Stimulated activated memory B cell treated with anti-CD40 and anti-IgM and Interleukin-4, amounts not matched to agents 10 μg/mL and 1 μg/mL and 100 μg/mL, for 72 hours (primary cell): ENCODE data around the gene FANK1.
"Not testable (repeated sequence)": the region's sequence is repeated elsewhere in the genome, so short reads cannot be mapped to it uniquely, and the experiment has no call there.

Source experiments
- ATAC-seq: fragments of 150-1000 bp; cut with Tn5 transposase; 2 replicates; pipeline ENCODE4 v1.10.0; 2021
- H3K27ac Mint-ChIP-seq: one replicate; pipeline ENCODE4 v1.8.0; 2022; ENCODE audit warnings: mild to moderate bottlenecking, mixed read lengths
- H3K27me3 Mint-ChIP-seq: one replicate; pipeline ENCODE4 v1.8.0; 2022; ENCODE audit warnings: mixed read lengths
- H3K36me3 Mint-ChIP-seq: one replicate; pipeline ENCODE4 v1.8.0; 2022; ENCODE audit warnings: mixed read lengths
- H3K4me1 Mint-ChIP-seq: one replicate; pipeline ENCODE4 v1.8.0; 2022; ENCODE audit warnings: mixed read lengths
- H3K4me3 Mint-ChIP-seq: one replicate; pipeline ENCODE4 v1.8.0; 2022; ENCODE audit warnings: mild to moderate bottlenecking, moderate library complexity, mixed read lengths
- H3K9me3 Mint-ChIP-seq: one replicate; pipeline ENCODE4 v1.8.0; 2022; ENCODE audit warnings: mixed read lengths

Gene FANK1

GRCh38 chr10:125896088-125896934, at the start of gene FANK1:
Gene FANK1 (plus strand): TSS chr10:125896564. CDS start chr10:125896643, 79 bp downstream.
- H3K27ac Mint-ChIP-seq = peak within 1 kb of the TSS; percentile 84
- H3K4me1 Mint-ChIP-seq = peaks cover 31% of the 10 kb centered on the region

GRCh38 chr10:125846894-125847293, 49.5 kb upstream of the FANK1 start:
- Mint-ChIP-seq H3K9me3 (no peaks in the 10 kb centered on the region), H3K4me3 (no peak overlapping the region), H3K4me1 (no peaks in the 10 kb centered on the region), H3K27me3 (no peaks in the 10 kb centered on the region), H3K36me3 (peaks cover 55% of the 10 kb centered on the region), H3K27ac (no peak overlapping the region)
- ATAC-seq = no peak

More at GRCh38 chr10:125896088-125896934, at the start of gene FANK1:
- not testable (repeated sequence) for H3K27me3 Mint-ChIP-seq, H3K36me3 Mint-ChIP-seq, H3K9me3 Mint-ChIP-seq
- peak within 1 kb of the TSS; percentile 91 for H3K4me3 Mint-ChIP-seq
- peak; percentile 84 for ATAC-seq

GRCh38 chr10:125848371-125848770, 48.0 kb upstream of the FANK1 start:
- no peak for ATAC-seq
- no peak overlapping the region for H3K4me3 Mint-ChIP-seq
- H3K9me3 Mint-ChIP-seq = no peaks in the 10 kb centered on the region
- no peaks in the 10 kb centered on the region for H3K4me1 Mint-ChIP-seq
- no peaks in the 10 kb centered on the region for H3K27me3 Mint-ChIP-seq
- no peak overlapping the region for H3K27ac Mint-ChIP-seq
- H3K36me3 Mint-ChIP-seq = peaks cover 52% of the 10 kb centered on the region

DNA sequence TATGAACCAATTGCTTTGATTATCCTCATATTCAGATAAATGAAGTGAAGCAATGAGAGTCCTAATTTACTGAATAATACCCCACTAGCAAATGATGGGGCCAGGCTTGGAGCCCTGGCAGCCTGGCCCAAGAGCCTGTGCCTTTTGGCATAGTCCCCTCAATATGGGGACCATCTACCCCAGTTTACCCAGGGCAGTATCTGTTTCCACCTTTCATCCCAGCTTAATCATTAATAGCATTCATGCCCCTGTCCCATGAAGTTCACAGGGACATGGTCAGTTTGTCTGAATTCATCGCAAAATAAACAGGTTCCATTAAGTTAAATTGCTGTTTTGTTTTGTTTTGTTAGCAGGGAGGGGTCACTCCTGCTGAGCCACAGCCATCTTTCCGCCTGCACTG, 47.5 kb upstream of the FANK1 start:
- no peak for ATAC-seq
- peaks cover 51% of the 10 kb centered on the region for H3K36me3 Mint-ChIP-seq
- H3K27ac Mint-ChIP-seq = no peak overlapping the region
- no peaks in the 10 kb centered on the region for H3K9me3 Mint-ChIP-seq
- H3K27me3 Mint-ChIP-seq = no peaks in the 10 kb centered on the region
- no peaks in the 10 kb centered on the region for H3K4me1 Mint-ChIP-seq
- H3K4me3 Mint-ChIP-seq = no peak overlapping the region

DNA sequence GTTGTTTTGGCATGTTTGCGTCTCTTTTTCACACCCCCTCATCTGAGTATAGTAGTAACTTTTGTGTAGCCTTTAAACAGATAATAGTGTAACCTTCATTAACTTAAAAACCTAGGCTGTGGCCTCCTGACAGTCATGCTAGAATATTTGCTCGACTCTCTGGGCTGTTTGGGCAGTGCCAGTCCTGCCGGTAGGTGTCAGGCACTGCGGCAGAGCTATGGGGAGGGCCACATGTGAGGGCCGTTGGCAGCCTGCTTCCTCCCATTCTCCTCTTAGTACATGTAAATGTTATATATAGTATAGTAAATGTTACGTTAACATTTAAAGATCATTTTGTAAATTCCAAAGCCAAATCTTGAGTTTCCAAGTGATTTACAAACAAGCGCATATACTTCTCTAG, 46.9 kb upstream of the FANK1 start:
- Mint-ChIP-seq H3K9me3 (no peaks in the 10 kb centered on the region), H3K4me3 (no peak overlapping the region), H3K27ac (no peak overlapping the region), H3K4me1 (no peaks in the 10 kb centered on the region), H3K27me3 (no peaks in the 10 kb centered on the region), H3K36me3 (peaks cover 50% of the 10 kb centered on the region)
- no peak for ATAC-seq

GRCh38 chr10:125850766-125851731, 45.3 kb upstream of the FANK1 start:
- H3K4me1 Mint-ChIP-seq = no peaks in the 10 kb centered on the region
- no peak overlapping the region for H3K27ac Mint-ChIP-seq
- peaks cover 48% of the 10 kb centered on the region for H3K36me3 Mint-ChIP-seq
- no peak for ATAC-seq
- H3K9me3 Mint-ChIP-seq = no peaks in the 10 kb centered on the region
- H3K27me3 Mint-ChIP-seq = no peaks in the 10 kb centered on the region
- H3K4me3 Mint-ChIP-seq = no peak overlapping the region

- no peak overlapping the region for H3K27ac Mint-ChIP-seq
- H3K9me3 Mint-ChIP-seq = no peaks in the 10 kb centered on the region
- H3K4me1 Mint-ChIP-seq = no peaks in the 10 kb centered on the region
- no peak for ATAC-seq
- H3K36me3 Mint-ChIP-seq = peaks cover 37% of the 10 kb centered on the region
- H3K4me3 Mint-ChIP-seq = no peak overlapping the region
- no peaks in the 10 kb centered on the region for H3K27me3 Mint-ChIP-seq
Measured at GRCh38 chr10:125852487-125852886, 43.9 kb upstream of the FANK1 start.

DNA sequence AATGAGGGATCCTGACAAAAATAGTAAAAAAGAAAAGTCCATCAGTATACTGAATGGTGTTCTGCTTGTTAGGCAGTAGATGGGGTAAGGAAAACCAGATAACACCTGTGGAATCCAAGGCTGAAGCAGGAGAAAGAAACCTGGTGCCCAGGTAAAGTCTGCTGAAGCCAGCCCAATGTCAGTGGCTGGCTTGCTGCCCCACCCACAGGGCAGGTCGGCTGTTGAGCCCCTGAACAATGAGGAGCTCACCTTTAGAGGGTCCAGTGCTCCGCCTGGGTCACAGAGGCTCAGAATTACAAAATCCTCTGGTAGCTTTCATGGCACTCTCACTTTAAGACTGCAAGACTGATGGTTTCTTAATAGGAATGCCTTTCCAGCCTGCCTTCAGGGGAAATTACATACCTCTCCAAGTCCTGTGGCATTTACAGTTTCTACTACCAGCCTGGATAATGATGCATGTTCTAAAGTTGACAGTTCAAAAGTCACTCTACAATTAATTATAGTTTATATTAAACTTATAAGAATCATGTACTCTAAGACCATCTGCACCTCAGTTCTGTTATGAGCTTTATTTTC, 39.1 kb upstream of the FANK1 start:
- Mint-ChIP-seq H3K4me3 (no peak overlapping the region), H3K36me3 (peaks cover 11% of the 10 kb centered on the region), H3K4me1 (no peaks in the 10 kb centered on the region), H3K27ac (no peak overlapping the region), H3K27me3 (no peaks in the 10 kb centered on the region), H3K9me3 (no peaks in the 10 kb centered on the region)
- no peak for ATAC-seq

DNA sequence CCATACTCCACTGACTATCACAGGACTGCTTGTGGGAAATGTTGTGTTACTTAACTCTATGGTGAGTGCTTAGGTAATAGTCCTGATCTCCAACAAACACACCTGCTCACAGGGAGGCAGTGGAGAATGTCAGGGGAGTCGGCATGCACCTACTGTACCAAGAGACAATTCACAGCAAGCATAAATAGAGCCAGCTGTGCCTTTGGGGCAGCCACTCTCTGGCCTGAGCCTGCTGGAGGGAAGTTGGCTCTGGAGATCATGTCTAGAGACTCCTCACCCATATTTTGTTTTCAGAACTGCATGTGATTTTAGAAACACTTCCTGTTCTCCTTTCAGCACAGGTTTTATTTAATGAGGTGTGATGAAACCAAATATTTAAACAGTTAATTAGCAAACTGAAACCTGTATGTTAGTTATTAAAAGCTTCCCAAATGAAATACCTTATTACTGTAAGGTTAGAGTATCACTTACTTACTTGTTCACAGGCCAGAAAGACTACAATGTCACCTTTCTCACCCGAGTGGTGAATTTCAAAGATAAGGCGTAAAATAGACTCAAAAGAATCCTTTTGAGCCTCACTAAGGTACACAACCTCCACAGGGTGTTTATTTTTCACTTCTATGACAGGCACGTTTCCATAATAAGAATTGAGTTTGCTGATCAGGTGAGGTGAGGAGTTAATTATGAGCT, 37.1 kb upstream of the FANK1 start:
- no peak for ATAC-seq
- no peaks in the 10 kb centered on the region for H3K4me1 Mint-ChIP-seq
- no peaks in the 10 kb centered on the region for H3K9me3 Mint-ChIP-seq

GRCh38 chr10:125865120-125865519, 31.2 kb upstream of the FANK1 start:
- Mint-ChIP-seq H3K27ac (no peak overlapping the region), H3K4me1 (no peaks in the 10 kb centered on the region), H3K4me3 (no peak overlapping the region), H3K27me3 (no peaks in the 10 kb centered on the region), H3K9me3 (no peaks in the 10 kb centered on the region), H3K36me3 (peaks cover 14% of the 10 kb centered on the region)
- ATAC-seq = no peak

More for the DNA sequence above, 37.1 kb upstream of the FANK1 start:
- Mint-ChIP-seq H3K36me3 (peaks cover 11% of the 10 kb centered on the region), H3K27ac (no peak overlapping the region), H3K4me3 (no peak overlapping the region), H3K27me3 (no peaks in the 10 kb centered on the region)

DNA sequence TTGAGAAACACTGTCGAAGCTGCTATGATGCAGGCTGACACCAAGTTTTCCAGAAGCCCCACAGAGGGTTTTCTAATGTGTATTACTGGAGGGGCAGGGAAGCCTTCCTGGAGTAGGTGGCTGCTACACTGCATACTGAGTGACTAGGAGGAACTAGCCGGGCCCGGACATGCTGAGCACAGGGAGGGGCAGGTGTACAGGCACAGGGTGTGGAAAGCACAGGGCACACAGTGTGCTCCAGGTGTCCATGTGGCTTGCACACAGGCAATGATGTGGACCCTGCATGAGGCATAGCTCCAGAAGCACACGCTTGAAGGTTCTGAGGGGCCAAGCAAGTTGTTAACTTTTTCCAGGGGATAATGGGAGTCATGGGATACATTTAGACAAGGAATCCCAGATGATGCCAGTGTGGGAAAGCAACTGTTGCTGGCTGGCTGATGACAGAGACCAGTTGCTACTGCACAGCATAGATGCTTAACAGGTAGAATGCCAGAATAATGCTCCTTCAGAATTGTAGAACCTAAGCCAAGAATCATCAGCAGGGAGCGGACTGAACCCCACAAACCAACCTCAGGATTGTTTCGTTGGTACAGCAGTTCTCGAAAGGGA, 29.8 kb upstream of the FANK1 start:
- H3K4me3 Mint-ChIP-seq = no peak overlapping the region
- no peaks in the 10 kb centered on the region for H3K4me1 Mint-ChIP-seq
- ATAC-seq = no peak
- H3K36me3 Mint-ChIP-seq = peaks cover 14% of the 10 kb centered on the region
- H3K27me3 Mint-ChIP-seq = no peaks in the 10 kb centered on the region
- no peak overlapping the region for H3K27ac Mint-ChIP-seq
- H3K9me3 Mint-ChIP-seq = no peaks in the 10 kb centered on the region

DNA sequence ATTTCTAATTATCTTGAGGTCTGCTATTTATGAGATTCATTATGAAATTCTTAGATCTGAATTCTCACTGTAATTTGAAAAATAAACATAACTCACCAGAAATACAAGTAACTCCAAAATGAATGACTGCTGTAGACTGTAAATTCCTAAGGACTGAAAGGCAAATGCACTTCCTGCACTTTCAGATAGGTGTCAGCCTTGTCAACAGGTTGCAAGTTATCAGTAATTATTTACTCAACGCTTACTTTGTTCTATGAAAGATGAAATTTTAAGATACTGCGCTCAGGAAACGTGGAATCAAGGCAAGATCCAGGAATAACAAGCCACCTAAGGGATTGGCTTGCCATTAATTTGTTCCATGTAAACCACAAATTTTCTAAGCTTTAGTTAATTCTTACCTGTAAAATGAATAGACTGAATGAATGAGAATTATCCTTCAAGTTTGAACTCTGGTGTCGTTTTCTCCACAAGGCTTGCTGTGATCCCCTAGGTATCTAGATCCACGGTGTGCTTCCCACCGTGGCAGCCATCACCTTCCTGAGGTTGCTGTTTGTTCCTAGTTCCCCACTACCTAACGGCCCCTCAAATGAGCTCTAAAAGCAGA, 27.9 kb upstream of the FANK1 start:
- Mint-ChIP-seq H3K4me3 (no peak overlapping the region), H3K4me1 (no peaks in the 10 kb centered on the region), H3K27ac (no peak overlapping the region), H3K9me3 (no peaks in the 10 kb centered on the region), H3K27me3 (no peaks in the 10 kb centered on the region), H3K36me3 (peaks cover 14% of the 10 kb centered on the region)
- ATAC-seq = no peak

DNA sequence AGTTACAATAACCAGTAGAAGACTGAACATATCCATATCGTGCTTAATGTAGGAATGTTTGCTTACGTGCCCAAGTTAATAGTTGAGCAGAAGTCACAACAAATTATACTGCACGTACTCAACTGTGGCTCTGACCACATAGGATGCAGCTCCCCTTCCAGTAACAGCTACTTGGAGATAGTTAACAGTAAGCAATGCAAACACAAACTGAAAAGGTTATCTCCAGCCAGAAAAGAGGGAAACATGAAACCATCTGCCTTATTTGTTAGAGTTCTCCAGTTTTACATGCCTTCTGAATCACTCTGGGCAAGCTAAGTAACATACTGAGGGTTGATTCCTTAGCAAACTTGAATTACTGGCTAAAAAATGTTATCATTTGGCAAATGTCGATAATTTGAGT, 25.0 kb upstream of the FANK1 start:
- no peak overlapping the region for H3K27ac Mint-ChIP-seq
- H3K27me3 Mint-ChIP-seq = no peaks in the 10 kb centered on the region
- H3K4me3 Mint-ChIP-seq = no peak overlapping the region
- ATAC-seq = no peak
- peaks cover 3% of the 10 kb centered on the region for H3K9me3 Mint-ChIP-seq
- peaks cover 26% of the 10 kb centered on the region for H3K36me3 Mint-ChIP-seq
- no peaks in the 10 kb centered on the region for H3K4me1 Mint-ChIP-seq
